Kidney glomerular epithelial cell (primary cell): ENCODE results near the gene AGRP.
A peak's percentile ranks its signal among the peaks of the same experiment; 100 is the strongest.
"Not testable (repeated sequence)": the region's sequence is repeated elsewhere in the genome, so short reads cannot be mapped to it uniquely, and the experiment has no call there.

Experiments used
- DNase-seq: peaks from one replicate; lab custom pipeline; 2025; lab: John Stamatoyannopoulos, UW

AGRP gene, protein sequence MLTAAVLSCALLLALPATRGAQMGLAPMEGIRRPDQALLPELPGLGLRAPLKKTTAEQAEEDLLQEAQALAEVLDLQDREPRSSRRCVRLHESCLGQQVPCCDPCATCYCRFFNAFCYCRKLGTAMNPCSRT

DNA sequence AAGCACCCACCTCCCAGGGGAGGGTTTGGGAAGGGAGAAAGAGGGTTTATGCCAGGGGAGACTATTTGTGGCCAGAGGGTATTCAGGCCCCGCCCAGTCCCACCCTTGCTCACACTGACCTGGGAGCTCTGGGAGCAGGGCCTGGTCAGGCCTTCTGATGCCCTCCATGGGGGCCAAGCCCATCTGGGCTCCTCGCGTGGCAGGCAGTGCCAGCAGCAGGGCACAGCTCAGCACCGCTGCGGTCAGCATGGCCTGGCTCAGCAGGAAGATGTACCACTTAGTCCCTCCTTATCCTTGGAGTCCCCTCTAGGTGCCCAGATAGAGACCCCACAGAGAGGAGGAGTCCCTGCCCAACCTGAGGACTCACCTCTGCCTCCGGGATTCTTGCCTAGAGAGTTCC lies at the start of gene AGRP:
AGRP (minus strand) TSS at position 398 of the 400 bp plus-strand sequence; CDS start at position 249, 149 bp downstream.
- no peak for DNase-seq

- DNase-seq, result no peak
Observed at GRCh38 chr16:67531247-67531646, 47.9 kb upstream of the AGRP start.

DNA sequence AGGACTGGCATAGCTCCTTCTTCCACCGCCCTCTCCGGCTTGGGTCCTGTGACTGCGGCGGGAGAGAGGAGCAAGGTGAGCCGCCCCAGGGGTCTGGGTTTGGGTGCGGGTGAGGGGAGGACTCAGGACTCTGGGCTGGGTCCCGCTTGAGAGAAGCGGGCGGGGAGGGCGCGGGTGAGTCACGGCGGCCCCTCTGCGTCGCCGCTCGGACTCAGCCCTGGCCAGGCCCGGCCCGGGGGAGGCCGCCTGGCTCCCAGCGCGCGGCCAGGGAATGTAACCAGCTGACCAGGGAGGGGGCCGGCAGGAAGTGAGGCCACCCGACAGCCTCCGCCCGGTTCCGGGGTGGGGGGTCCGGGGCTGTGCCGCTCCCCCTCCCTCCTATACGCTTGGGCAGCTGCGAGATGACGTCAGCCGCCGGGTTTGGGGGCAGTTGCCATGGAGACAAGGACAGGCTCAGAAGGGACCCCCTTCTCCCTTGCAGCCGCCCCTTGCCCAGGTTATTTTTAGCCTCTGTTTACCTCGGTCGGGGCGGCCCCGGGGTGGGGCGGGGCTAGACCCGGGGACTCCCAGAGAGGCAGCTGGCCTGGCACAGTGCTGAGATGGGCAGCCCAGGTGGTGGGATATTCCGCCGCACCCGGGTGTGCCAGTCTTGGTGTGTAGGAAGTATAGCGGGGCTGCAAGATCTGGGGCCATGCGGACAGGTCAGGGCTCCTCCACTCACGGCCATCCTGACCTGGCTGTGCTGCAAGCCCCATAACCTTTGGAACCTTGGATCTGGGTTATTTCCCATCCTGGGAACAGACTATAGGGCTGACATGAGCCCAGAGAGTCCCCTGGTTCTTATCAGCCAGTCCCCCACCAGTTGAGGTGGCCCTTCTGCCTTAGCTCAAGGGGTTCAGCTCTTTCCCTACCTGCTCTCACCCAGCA lies 46.9 kb upstream of the AGRP start:
- DNase-seq, result peak; percentile 63

GRCh38 chr16:67529582-67530012 lies 46.2 kb upstream of the AGRP start:
- DNase-seq, result no peak

DNA sequence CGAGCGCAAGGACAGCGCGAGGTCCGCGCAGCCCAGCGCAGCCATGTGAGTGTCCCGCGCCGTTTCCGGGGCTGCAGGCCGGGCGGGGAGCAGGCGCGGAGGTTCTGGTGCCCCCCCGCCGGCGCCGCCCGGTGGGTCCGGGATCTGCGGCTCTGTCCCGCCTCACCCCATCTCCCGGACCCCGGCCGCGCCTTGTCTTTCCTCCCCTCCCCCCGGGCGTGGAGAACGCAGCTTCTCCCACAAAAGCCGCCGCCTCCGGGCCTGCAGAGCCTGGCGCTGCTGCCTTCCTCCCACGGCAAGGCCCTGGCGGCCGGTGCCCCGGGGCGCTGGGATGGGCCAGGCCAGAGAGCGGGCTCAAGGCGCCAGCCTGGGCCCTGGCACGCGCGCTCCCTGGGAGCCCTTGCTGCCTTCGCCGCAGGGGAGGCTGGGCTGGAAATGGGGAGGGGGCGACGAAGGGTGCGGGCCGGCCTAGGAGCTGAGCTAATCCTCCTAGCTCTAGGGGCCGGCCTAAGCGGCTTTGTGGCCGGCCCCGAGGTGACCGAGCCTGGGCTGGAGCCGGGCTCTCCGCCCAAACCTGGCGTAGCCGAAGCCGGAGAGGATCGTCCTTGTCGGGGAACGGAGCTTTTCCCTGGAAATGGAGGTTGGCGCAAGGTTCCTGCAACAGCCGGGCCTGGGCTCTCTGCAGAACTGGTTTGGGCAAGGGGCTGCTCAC lies 45.7 kb upstream of the AGRP start:
- DNase-seq, result no peak

DNA sequence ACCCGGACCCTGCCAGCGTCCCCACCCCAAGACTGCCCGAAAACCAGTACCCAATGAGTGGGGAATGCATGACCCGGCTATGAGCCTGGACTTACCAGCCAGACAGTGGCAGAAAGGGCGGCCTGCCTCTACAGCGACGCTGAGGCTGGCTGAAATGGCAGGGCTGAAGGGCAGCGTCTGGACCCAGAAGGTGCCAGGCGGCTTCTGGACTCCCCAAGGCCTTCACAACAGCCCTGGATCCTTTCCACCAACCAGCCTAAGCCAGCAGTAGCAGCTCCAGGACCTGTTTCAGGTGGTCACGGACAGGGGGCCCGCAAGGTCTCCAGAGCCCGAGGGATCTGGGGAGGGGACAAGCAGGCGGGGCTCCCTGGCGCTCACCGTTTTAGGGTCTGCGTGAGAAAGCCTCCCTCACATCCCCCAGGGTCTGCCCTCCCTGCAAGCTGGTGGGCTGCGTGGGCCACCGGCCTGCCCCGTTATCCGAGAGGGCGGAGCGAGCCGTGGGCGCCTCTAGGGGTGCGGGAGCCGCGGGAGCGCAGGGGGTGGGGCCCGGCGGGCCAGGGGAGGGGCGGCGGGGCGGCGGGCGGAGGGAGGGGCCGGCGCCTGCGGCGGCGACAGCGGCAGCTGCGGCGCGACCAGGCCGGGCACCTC lies 45.0 kb upstream of the AGRP start, which contains the start of gene RIPOR1:
RIPOR1 (plus strand) TSS at position 608 of the 648 bp plus-strand sequence. CDS start 9,618 bp downstream, outside the sequence.
- no peak for DNase-seq

DNA sequence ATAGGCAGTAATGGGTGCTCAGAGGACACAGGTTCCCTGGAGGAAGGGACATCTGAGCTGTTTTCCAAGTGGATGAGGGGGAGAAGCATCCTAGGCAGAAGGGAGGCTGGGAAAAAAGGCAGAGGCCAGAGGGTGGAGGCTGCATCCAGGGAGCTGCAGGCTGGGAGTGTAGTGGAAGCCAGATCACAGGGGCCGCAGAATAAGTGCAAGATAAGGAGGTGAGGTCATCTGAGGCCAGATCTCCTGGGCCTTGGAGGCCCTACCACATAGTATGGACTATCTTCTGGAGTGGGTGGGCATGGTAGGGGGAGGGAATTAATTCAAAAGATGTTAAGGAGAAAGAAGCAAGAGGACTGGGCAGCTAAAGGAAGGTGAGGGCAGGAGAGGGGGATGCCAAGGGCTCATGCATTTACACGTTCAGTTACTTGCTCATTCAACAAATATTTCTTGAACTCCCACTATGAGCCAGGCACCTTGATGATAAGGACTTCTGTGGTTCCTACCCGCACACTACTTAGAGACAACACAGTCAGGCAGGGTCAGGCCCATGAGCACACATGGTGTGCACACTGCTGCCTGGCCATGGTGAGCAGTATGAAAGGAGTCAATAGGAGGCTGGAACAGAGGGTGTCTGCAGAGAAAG lies 42.9 kb upstream of the AGRP start:
- peak; percentile 49 for DNase-seq

- no peak for DNase-seq
Observed at GRCh38 chr16:67525176-67525860, 42.0 kb upstream of the AGRP start.

- DNase-seq, result peak; percentile 93
Observed at GRCh38 chr16:67521095-67521804, 37.9 kb upstream of the AGRP start.

DNA sequence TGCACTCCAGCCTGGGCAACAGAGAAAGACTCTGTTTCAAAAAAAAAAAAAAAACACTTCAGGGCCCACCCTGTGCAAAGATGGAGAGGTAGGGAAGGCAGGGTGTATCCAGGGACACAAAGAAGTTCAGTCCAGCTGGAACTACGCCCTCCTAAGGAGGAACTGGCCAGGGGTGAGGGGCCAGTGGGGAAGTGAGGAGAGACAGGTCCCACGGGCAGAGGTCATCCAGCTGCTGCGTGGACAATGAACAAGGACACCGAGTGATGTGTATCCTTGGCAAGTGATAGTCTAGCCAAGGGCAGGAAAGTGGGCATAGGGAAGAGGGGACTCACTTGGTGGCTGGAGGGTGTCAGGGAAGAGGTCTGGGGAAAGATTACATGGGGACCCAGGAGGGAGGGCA lies 35.9 kb upstream of the AGRP start:
- DNase-seq, result no peak

- DNase-seq, result no peak
Observed at GRCh38 chr16:67518676-67519075, 35.3 kb upstream of the AGRP start.

DNA sequence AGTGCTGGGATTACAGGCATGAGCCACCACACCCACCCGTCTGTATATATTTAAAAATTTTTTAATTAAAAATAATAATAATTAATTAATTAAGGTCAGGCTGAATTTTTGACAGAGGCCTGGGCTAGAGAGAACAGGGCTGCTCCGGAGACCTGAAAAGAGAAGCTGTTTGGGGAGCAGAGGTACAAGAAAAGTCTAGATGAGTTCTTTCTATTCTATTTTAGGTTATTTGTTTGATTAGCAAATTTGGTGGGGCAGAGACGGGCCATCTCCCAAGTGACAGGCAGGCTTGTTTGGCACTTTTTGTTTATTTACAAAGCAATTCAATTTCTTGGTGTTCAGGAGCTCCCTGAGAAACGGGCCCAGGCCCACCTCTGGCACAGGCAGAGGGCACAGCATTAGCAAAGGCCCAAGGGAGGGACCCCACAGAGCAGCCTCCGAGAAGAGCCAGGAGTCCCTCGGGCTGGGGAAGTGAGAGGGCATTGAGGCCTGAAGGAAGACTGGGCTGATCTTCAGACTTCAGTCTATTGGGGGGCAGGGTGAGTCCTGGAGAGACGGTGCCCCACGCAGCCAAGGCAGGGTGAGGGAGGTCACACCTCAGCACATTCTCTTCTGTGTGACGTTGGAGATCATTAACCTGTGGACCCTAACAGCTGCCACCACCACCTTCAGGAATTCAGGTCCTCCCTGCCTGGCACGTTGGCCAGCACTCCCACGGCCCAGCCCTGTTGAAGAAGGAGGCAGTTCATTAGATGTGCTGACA lies 34.5 kb upstream of the AGRP start:
- peak; percentile 88 for DNase-seq

GRCh38 chr16:67517155-67517445 lies 33.8 kb upstream of the AGRP start:
- no peak for DNase-seq

GRCh38 chr16:67516296-67517154 lies 33.2 kb upstream of the AGRP start:
- peak; percentile 84 for DNase-seq

- DNase-seq, result peak; percentile 76
Observed at GRCh38 chr16:67514382-67514828, 31.1 kb upstream of the AGRP start.

DNA sequence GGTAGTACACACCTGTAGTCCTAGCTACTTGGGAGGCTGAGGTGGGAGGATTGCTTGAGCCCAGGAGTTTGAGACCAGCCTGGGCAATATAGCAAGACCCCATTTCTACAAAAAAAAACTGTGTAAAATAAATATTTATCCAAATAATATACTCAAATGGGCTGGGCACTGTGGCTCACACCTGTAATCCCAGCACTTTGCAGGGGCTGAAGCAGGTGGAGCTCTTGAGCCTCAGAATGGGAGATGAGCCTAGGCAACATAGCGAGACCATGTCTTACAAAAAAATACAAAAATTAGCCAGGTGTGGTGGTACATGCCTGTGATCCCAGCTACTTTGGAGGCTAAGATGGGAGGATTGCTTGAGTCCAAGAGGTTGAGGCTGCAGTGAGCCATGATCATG lies 30.5 kb upstream of the AGRP start:
- not testable (repeated sequence) for DNase-seq

GRCh38 chr16:67509016-67509415 lies 25.7 kb upstream of the AGRP start:
- no peak for DNase-seq

DNA sequence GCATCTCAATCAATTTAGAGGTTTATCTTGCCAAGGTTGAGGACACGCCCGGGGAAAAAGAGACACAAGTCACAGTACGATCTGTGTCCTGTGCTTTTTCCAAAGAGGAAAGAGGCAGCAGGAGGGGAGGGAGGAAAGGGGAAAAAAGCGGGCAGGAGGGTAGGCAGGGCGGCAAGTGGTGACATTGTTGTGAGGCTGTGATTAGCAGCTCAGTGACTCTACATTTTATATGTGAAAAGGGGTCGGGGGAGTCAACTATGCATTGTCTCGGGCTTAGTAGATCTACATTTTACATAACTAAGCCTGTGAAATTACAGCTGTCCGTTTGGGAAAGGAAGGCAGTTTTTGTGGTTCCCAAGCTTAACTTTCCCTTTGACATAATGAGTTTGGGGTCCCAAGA lies 23.1 kb upstream of the AGRP start:
- no peak for DNase-seq
